GM13977 (cell line): ENCODE data around the gene CD8B2.

Source experiments
- DNase-seq: peaks from one replicate; pipeline ENCODE4 v3.0.0; 2012; ENCODE audit warnings: low spot score
- CTCF ChIP-seq: IDR thresholded peaks from 2 replicates; pipeline ENCODE4 v1.5.1; 2012; ENCODE audit warnings: mild to moderate bottlenecking, control low read depth; ENCODE audit not compliant: insufficient read depth; ENCODE audit errors: extremely low read depth, missing control alignments
- in situ Hi-C: fragments of 300-500 bp; cut with MboI; formaldehyde crosslinking; loops from one replicate; pipeline ENCODE4 v1.12.0; 2022; ENCODE audit warnings: low sequenced_read_pairs, low pct_unique_long_range_greater_than_20kb, mixed read lengths, inconsistent platforms; ENCODE audit not compliant: unreplicated experiment

Gene CD8B2

GRCh38 chr2:106541333-106541732, 54.2 kb downstream of the CD8B2 start:
- DNase-seq = no peak

GRCh38 chr2:106542746-106543359, 55.7 kb downstream of the CD8B2 start:
- peak; percentile 86 for TF ChIP-seq CTCF
- in situ Hi-C loops = loop anchor here (25.0 kb wide), 2 partner anchors 431 to 1181 kb away; no protein-coding TSS in a partner anchor
- DNase-seq = peak; percentile 77

More at GRCh38 chr2:106541333-106541732, 54.2 kb downstream of the CD8B2 start:
- TF ChIP-seq CTCF = no peak
- in situ Hi-C loops = loop anchor here (25.0 kb wide), 2 partner anchors 429 to 1179 kb away; no protein-coding TSS in a partner anchor

GRCh38 chr2:106545007-106545406, 57.8 kb downstream of the CD8B2 start:
- in situ Hi-C loops = loop anchor here (25.0 kb wide), 2 partner anchors 433 to 1183 kb away; no protein-coding TSS in a partner anchor
- TF ChIP-seq CTCF = peak; percentile 20

GRCh38 chr2:106546391-106546990, 59.3 kb downstream of the CD8B2 start:
- in situ Hi-C loops = loop anchor here (25.0 kb wide), 2 partner anchors 434 to 1184 kb away; no protein-coding TSS in a partner anchor
- no peak for TF ChIP-seq CTCF
- DNase-seq = no peak

More at GRCh38 chr2:106545007-106545406, 57.8 kb downstream of the CD8B2 start:
- DNase-seq = no peak

GRCh38 chr2:106547164-106547903, 60.2 kb downstream of the CD8B2 start:
- in situ Hi-C loops = loop anchor here (25.0 kb wide), 2 partner anchors 435 to 1185 kb away; no protein-coding TSS in a partner anchor
- no peak for TF ChIP-seq CTCF
- no peak for DNase-seq

- no peak for DNase-seq
- in situ Hi-C loops = no loop called here
- no peak for TF ChIP-seq CTCF
Measured at GRCh38 chr2:106551417-106552130, 64.4 kb downstream of the CD8B2 start.
